Measurements from ENCODE around the gene MYO18A.

MYO18A gene

GRCh38 chr17:29193146-29193545 is 12.9 kb upstream of the MYO18A start:
- no peaks in the 10 kb centered on the region for H3K9me3 ChIP-seq (ENCODE audit: insufficient read depth, low read length, severe bottlenecking)
- no peak overlapping the region for H3K4me2 ChIP-seq (ENCODE audit: insufficient read depth, low read length)
- H3K36me3 ChIP-seq (ENCODE audit: insufficient read depth, low read length), result no peaks in the 10 kb centered on the region
- H3K4me3 ChIP-seq (ENCODE audit: low read depth in 1 of 2, low read length in 2 of 2), result no peak overlapping the region
- no peaks in the 10 kb centered on the region for H3K79me2 ChIP-seq (ENCODE audit: insufficient read depth, low read length)
- H3K27me3 ChIP-seq (ENCODE audit: insufficient read depth, low read length, poor library complexity), result peaks cover 19% of the 10 kb centered on the region
- no peak overlapping the region for H2AFZ ChIP-seq (ENCODE audit: low read depth, low read length)
- no peaks in the 10 kb centered on the region for H4K20me1 ChIP-seq (ENCODE audit: insufficient read depth, low read length)
- DNase-seq (no peak), ATAC-seq (ENCODE audit: insufficient read depth, low read depth) (no peak)
- H3K4me1 ChIP-seq (ENCODE audit: insufficient read depth, low read length), result no peaks in the 10 kb centered on the region
- no peak overlapping the region for H3K27ac ChIP-seq (ENCODE audit: low read length)
- TF ChIP-seq EZH2 (IDR thresholded peaks at IDR 0.05; ENCODE audit: borderline replicate concordance, low read depth, low read length, severe bottlenecking), result no peak
- no peak for TF ChIP-seq CTCF (IDR thresholded peaks at IDR 0.05; ENCODE audit: borderline replicate concordance, extremely low read depth, low read length, poor library complexity, severe bottlenecking)
- no peak overlapping the region for H3K9ac ChIP-seq (ENCODE audit: low read depth, low read length)

GRCh38 chr17:29190592-29191207 is 10.5 kb upstream of the MYO18A start:
- Histone ChIP-seq H3K9ac (ENCODE audit: low read depth, low read length) (no peak overlapping the region), H4K20me1 (ENCODE audit: insufficient read depth, low read length) (no peaks in the 10 kb centered on the region), H3K9me3 (ENCODE audit: insufficient read depth, low read length, severe bottlenecking) (no peaks in the 10 kb centered on the region), H3K36me3 (ENCODE audit: insufficient read depth, low read length) (no peaks in the 10 kb centered on the region), H3K79me2 (ENCODE audit: insufficient read depth, low read length) (no peaks in the 10 kb centered on the region), H3K27me3 (ENCODE audit: insufficient read depth, low read length, poor library complexity) (peaks cover 17% of the 10 kb centered on the region), H3K27ac (ENCODE audit: low read length) (no peak overlapping the region), H3K4me2 (ENCODE audit: insufficient read depth, low read length) (no peak overlapping the region), H3K4me3 (ENCODE audit: low read depth in 1 of 2, low read length in 2 of 2) (no peak overlapping the region), H3K4me1 (ENCODE audit: insufficient read depth, low read length) (no peaks in the 10 kb centered on the region), H2AFZ (ENCODE audit: low read depth, low read length) (no peak overlapping the region)
- TF ChIP-seq EZH2 (IDR thresholded peaks at IDR 0.05; ENCODE audit: borderline replicate concordance, low read depth, low read length, severe bottlenecking) (no peak), CTCF (IDR thresholded peaks at IDR 0.05; ENCODE audit: borderline replicate concordance, extremely low read depth, low read length, poor library complexity, severe bottlenecking) (no peak)
- ATAC-seq (ENCODE audit: insufficient read depth, low read depth), result no peak
- no peak for DNase-seq

GRCh38 chr17:29190039-29190438 is 9.8 kb upstream of the MYO18A start:
- no peak overlapping the region for H3K4me2 ChIP-seq (ENCODE audit: insufficient read depth, low read length)
- no peaks in the 10 kb centered on the region for H3K9me3 ChIP-seq (ENCODE audit: insufficient read depth, low read length, severe bottlenecking)
- ATAC-seq (ENCODE audit: insufficient read depth, low read depth) (no peak), DNase-seq (no peak)
- TF ChIP-seq EZH2 (IDR thresholded peaks at IDR 0.05; ENCODE audit: borderline replicate concordance, low read depth, low read length, severe bottlenecking) (no peak), CTCF (IDR thresholded peaks at IDR 0.05; ENCODE audit: borderline replicate concordance, extremely low read depth, low read length, poor library complexity, severe bottlenecking) (no peak)
- no peaks in the 10 kb centered on the region for H3K79me2 ChIP-seq (ENCODE audit: insufficient read depth, low read length)
- H3K4me3 ChIP-seq (ENCODE audit: low read depth in 1 of 2, low read length in 2 of 2), result no peak overlapping the region
- no peaks in the 10 kb centered on the region for H3K4me1 ChIP-seq (ENCODE audit: insufficient read depth, low read length)
- no peak overlapping the region for H3K27ac ChIP-seq (ENCODE audit: low read length)
- H3K9ac ChIP-seq (ENCODE audit: low read depth, low read length), result no peak overlapping the region
- H2AFZ ChIP-seq (ENCODE audit: low read depth, low read length), result no peak overlapping the region
- H4K20me1 ChIP-seq (ENCODE audit: insufficient read depth, low read length), result no peaks in the 10 kb centered on the region
- no peaks in the 10 kb centered on the region for H3K36me3 ChIP-seq (ENCODE audit: insufficient read depth, low read length)
- H3K27me3 ChIP-seq (ENCODE audit: insufficient read depth, low read length, poor library complexity), result peaks cover 14% of the 10 kb centered on the region

Data from DND-41 (cell line).